Smooth muscle cell (in vitro differentiated cells): ENCODE data around the gene RNF8. TPM values are rescaled to one million over a fixed set of nuclear protein-coding genes. Genes with fewer than 3 reads are reported as not detected.
"Not testable (repeated sequence)": the region's sequence is repeated elsewhere in the genome, so short reads cannot be mapped to it uniquely, and the experiment has no call there.

Experiments used
- DNase-seq: peaks from one replicate; lab custom pipeline; 2025; ENCODE audit not compliant: unreplicated experiment; lab: John Stamatoyannopoulos, UW
- H2AFZ ChIP-seq: fragments of 200-600 bp; sonication (generic); 2 replicates; pipeline ENCODE4 v1.6.0; 2016; ENCODE audit warnings: antibody characterized with exemption, low read depth, mild to moderate bottlenecking
- H3F3A ChIP-seq: fragments of 200-600 bp; sonication (generic); 2 replicates; pipeline ENCODE4 v1.6.0; 2017; ENCODE audit warnings: antibody characterized with exemption, low read depth
- H3K27ac ChIP-seq: fragments of 200-600 bp; sonication (generic); 2 replicates; pipeline ENCODE4 v1.5.1; 2016; ENCODE audit warnings: low read depth, mild to moderate bottlenecking
- H3K27me3 ChIP-seq: fragments of 200-600 bp; sonication (generic); 2 replicates; pipeline ENCODE4 v1.6.1; 2016; ENCODE audit warnings: low read depth, mild to moderate bottlenecking
- H3K36me3 ChIP-seq: fragments of 200-600 bp; sonication (generic); 2 replicates; pipeline ENCODE4 v1.5.1; 2016; ENCODE audit warnings: low read depth
- H3K4me1 ChIP-seq: fragments of 200-600 bp; sonication (generic); 2 replicates; pipeline ENCODE4 v1.5.1; 2016; ENCODE audit warnings: low read depth
- H3K4me2 ChIP-seq: fragments of 200-600 bp; sonication (generic); 2 replicates; pipeline ENCODE4 v1.6.0; 2016; ENCODE audit warnings: mild to moderate bottlenecking
- H3K4me3 ChIP-seq: fragments of 200-600 bp; sonication (generic); 2 replicates; pipeline ENCODE4 v1.5.1; 2016; ENCODE audit warnings: mild to moderate bottlenecking
- H3K79me2 ChIP-seq: fragments of 200-600 bp; sonication (generic); 2 replicates; pipeline ENCODE4 v1.6.0; 2016; ENCODE audit warnings: low read depth, mild to moderate bottlenecking
- H3K9ac ChIP-seq: fragments of 200-600 bp; sonication (generic); 2 replicates; pipeline ENCODE4 v1.6.0; 2016; ENCODE audit warnings: low read depth
- H3K9me3 ChIP-seq: fragments of 200-600 bp; sonication (generic); replicated peaks from 2 replicates; pipeline ENCODE4 v1.5.1; 2016; ENCODE audit warnings: low read depth
- H4K20me1 ChIP-seq: fragments of 200-600 bp; sonication (generic); 2 replicates; pipeline ENCODE4 v1.6.0; 2016; ENCODE audit warnings: low read depth
- WGBS: methylation state at CpG from one replicate; pipeline ENCODE4 v1.1.7; 2016; ENCODE audit warnings: low lambda C conversion rate; 5-methylcytosine and 5-hydroxymethylcytosine counted together
- polyA plus RNA-seq: library from polyadenylated mRNA; unstranded; fragments of >200 nt; fragmentation: Nextera tagmentation; extraction: Ambion mirVana; gene quantifications from 2 replicates; pipeline ENCODE4 v1.2.1, GENCODE V29; 2016
- total RNA-seq: library from RNA; depleted of rRNA; stranded (reverse); fragments of >200 nt; gene quantifications from 2 replicates; pipeline ENCODE4 v1.2.3, GENCODE V29; 2014
- TF ChIP-seq, protein P1 (sequence below): fragments of 200-600 bp; sonication (generic); IDR thresholded peaks from 2 replicates; pipeline ENCODE4 v1.5.1; 2017; ENCODE audit warnings: borderline replicate concordance, mild to moderate bottlenecking, antibody characterized with exemption; ENCODE audit not compliant: insufficient read depth, poor library complexity, severe bottlenecking

The RNF8 gene
- total and polyA plus RNA-seq, 2 experiments from 2014 or later: 16.7 to 23.6 TPM

DNA sequence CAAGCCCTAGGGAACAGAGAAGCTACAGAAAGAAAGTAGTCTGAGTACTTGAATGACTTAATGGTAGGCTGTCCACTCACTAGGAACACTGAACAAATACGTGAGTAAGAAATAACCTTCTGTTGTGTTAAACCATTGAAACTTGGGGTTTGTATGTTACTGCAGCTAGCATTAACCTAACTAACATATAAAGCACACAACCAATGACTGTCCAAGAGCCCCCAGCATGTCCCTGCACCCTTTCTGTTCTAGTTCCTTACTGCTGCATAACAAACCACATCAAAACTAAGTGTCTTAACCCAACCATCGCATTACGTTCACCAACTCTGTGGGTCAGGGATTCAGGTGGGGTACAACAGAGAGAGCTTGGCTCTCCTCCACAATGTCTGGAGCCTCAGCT is 10.5 kb upstream of the RNF8 start:
- H3K4me3 ChIP-seq: no peak overlapping the region
- no peak overlapping the region for H3K27ac ChIP-seq
- no peak overlapping the region for H2AFZ ChIP-seq
- TF ChIP-seq, protein P1, sequence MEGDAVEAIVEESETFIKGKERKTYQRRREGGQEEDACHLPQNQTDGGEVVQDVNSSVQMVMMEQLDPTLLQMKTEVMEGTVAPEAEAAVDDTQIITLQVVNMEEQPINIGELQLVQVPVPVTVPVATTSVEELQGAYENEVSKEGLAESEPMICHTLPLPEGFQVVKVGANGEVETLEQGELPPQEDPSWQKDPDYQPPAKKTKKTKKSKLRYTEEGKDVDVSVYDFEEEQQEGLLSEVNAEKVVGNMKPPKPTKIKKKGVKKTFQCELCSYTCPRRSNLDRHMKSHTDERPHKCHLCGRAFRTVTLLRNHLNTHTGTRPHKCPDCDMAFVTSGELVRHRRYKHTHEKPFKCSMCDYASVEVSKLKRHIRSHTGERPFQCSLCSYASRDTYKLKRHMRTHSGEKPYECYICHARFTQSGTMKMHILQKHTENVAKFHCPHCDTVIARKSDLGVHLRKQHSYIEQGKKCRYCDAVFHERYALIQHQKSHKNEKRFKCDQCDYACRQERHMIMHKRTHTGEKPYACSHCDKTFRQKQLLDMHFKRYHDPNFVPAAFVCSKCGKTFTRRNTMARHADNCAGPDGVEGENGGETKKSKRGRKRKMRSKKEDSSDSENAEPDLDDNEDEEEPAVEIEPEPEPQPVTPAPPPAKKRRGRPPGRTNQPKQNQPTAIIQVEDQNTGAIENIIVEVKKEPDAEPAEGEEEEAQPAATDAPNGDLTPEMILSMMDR: no peak
- no peaks in the 10 kb centered on the region for H3K9me3 ChIP-seq
- WGBS: 84% methylated on average over 3 of the region's 3 CpGs
- peaks cover 6% of the 10 kb centered on the region for H3K27me3 ChIP-seq
- no peaks in the 10 kb centered on the region for H4K20me1 ChIP-seq
- no peak for DNase-seq
- no peaks in the 10 kb centered on the region for H3K79me2 ChIP-seq
- no peak overlapping the region for H3K9ac ChIP-seq
- no peaks in the 10 kb centered on the region for H3K36me3 ChIP-seq
- H3F3A ChIP-seq: no peaks in the 10 kb centered on the region
- H3K4me1 ChIP-seq: no peaks in the 10 kb centered on the region
- no peak overlapping the region for H3K4me2 ChIP-seq

GRCh38 chr6:37344308-37344707 is 9.5 kb upstream of the RNF8 start:
- H3K79me2 ChIP-seq: no peaks in the 10 kb centered on the region
- no peak overlapping the region for H2AFZ ChIP-seq
- H3K27ac ChIP-seq: no peak overlapping the region
- no peaks in the 10 kb centered on the region for H3K36me3 ChIP-seq
- TF ChIP-seq, protein P1: no peak
- 88% methylated on average over 3 of the region's 3 CpGs for WGBS
- no peak for DNase-seq
- no peak overlapping the region for H3K4me2 ChIP-seq
- H3K9me3 ChIP-seq: no peaks in the 10 kb centered on the region
- peaks cover 6% of the 10 kb centered on the region for H3K27me3 ChIP-seq
- no peaks in the 10 kb centered on the region for H3K4me1 ChIP-seq
- no peak overlapping the region for H3K9ac ChIP-seq
- H3K4me3 ChIP-seq: no peak overlapping the region
- H3F3A ChIP-seq: no peaks in the 10 kb centered on the region
- H4K20me1 ChIP-seq: no peaks in the 10 kb centered on the region

- WGBS: 71% methylated on average over 3 of the region's 3 CpGs
- not testable (repeated sequence) for H3K27me3 ChIP-seq, H3F3A ChIP-seq, H3K79me2 ChIP-seq, H3K9me3 ChIP-seq, H4K20me1 ChIP-seq, H3K27ac ChIP-seq, H3K4me1 ChIP-seq, DNase-seq, H3K36me3 ChIP-seq, H3K4me2 ChIP-seq, H3K9ac ChIP-seq, H3K4me3 ChIP-seq, H2AFZ ChIP-seq
Observed at GRCh38 chr6:37345804-37346203, 8.0 kb upstream of the RNF8 start.

GRCh38 chr6:37347177-37347576 is 6.6 kb upstream of the RNF8 start:
- Histone ChIP-seq H3K4me3 (no peak overlapping the region), H3K36me3 (no peaks in the 10 kb centered on the region), H3F3A (no peaks in the 10 kb centered on the region), H3K27ac (no peak overlapping the region), H3K9ac (no peak overlapping the region), H4K20me1 (no peaks in the 10 kb centered on the region), H2AFZ (no peak overlapping the region), H3K79me2 (no peaks in the 10 kb centered on the region), H3K4me1 (no peaks in the 10 kb centered on the region), H3K9me3 (no peaks in the 10 kb centered on the region), H3K27me3 (peaks cover 6% of the 10 kb centered on the region), H3K4me2 (no peak overlapping the region)
- WGBS: 93% methylated on average over 3 of the region's 3 CpGs
- TF ChIP-seq, protein P1: no peak
- DNase-seq: no peak
